ENCODE results near the gene TCF12. TPM values are rescaled to one million over a fixed set of nuclear protein-coding genes. Genes with fewer than 3 reads are reported as not detected.

Gene TCF12
- total RNA-seq, 1 donor from 2014 or later = 149 TPM

DNA sequence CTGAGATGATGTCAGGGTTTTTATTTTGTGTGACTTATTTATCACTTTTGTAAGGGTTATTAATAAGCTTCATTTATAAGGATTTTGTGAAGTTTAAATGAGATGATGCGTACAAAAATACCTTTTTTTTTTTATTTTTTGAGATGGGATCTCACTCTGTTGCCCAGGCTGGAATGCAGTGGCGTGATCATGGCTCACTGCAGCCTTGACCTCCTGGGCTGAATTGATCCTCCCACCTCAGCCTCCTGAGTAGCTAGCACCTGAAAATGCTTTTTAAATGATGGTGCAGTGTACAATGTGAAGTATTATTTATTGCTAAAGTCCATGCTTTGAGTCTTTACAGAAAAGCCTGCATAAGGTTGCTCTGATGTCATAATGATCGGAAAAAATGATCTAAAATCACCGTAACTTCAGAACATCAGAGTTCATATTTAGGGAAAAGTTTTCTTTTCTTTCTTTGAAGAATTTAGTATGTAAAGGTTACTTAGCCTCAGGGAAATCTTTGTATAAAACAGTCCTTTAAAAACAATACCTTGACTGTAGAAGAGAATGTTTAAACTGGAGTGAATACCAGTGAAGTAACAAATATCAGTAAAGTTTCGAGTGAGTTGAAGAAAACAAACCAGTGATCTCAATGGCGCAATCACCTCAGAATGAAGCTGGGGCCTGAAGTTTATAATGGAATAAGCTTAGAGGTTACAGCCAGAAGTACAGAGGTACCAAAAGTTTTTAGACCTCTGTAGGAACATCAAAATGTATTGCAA is 29.7 kb downstream of the TCF12 start:
- Histone ChIP-seq H3K9ac (no peak overlapping the region), H3K27ac (no peak overlapping the region), H3K36me3 (peaks cover 10% of the 10 kb centered on the region), H3K79me2 (ENCODE audit: low read depth) (peaks cover 100% of the 10 kb centered on the region), H3K4me1 (no peaks in the 10 kb centered on the region), H3F3A (ENCODE audit: low read depth) (peaks cover 7% of the 10 kb centered on the region), H3K4me2 (no peak overlapping the region), H2AFZ (replicated peaks) (no peak overlapping the region), H3K4me3 (no peak overlapping the region), H3K9me3 (ENCODE audit: low read depth) (peaks cover 3% of the 10 kb centered on the region), H3K27me3 (no peaks in the 10 kb centered on the region), H4K20me1 (ENCODE audit: low read depth) (peaks cover 38% of the 10 kb centered on the region)
- Mint-ChIP-seq H3K4me3 (no peak overlapping the region), H3K36me3 (peaks cover 65% of the 10 kb centered on the region), H3K27ac (no peak overlapping the region), H3K27me3 (ENCODE audit: insufficient read depth, low read depth) (no peaks in the 10 kb centered on the region), H3K4me1 (peaks cover 3% of the 10 kb centered on the region), H3K9me3 (peaks cover 52% of the 10 kb centered on the region)
- TF ChIP-seq, protein P1, sequence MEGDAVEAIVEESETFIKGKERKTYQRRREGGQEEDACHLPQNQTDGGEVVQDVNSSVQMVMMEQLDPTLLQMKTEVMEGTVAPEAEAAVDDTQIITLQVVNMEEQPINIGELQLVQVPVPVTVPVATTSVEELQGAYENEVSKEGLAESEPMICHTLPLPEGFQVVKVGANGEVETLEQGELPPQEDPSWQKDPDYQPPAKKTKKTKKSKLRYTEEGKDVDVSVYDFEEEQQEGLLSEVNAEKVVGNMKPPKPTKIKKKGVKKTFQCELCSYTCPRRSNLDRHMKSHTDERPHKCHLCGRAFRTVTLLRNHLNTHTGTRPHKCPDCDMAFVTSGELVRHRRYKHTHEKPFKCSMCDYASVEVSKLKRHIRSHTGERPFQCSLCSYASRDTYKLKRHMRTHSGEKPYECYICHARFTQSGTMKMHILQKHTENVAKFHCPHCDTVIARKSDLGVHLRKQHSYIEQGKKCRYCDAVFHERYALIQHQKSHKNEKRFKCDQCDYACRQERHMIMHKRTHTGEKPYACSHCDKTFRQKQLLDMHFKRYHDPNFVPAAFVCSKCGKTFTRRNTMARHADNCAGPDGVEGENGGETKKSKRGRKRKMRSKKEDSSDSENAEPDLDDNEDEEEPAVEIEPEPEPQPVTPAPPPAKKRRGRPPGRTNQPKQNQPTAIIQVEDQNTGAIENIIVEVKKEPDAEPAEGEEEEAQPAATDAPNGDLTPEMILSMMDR (IDR thresholded peaks at IDR 0.05) = no peak
- TF ChIP-seq EZH2phosphoT487 (IDR thresholded peaks at IDR 0.05) = no peak
- no peak for TF ChIP-seq EZH2 (IDR thresholded peaks at IDR 0.05)
- DNase-seq (ENCODE audit: low spot score) = no peak

GRCh38 chr15:56948764-56949101 is 30.3 kb downstream of the TCF12 start:
- H3K4me3 Mint-ChIP-seq = no peak overlapping the region
- Histone ChIP-seq H4K20me1 (ENCODE audit: low read depth) (peaks cover 33% of the 10 kb centered on the region), H3K27me3 (no peaks in the 10 kb centered on the region), H3K4me1 (no peaks in the 10 kb centered on the region), H3K36me3 (peaks cover 15% of the 10 kb centered on the region), H3K4me2 (no peak overlapping the region), H3K4me3 (no peak overlapping the region), H3K79me2 (ENCODE audit: low read depth) (peaks cover 100% of the 10 kb centered on the region), H3K27ac (no peak overlapping the region), H2AFZ (replicated peaks) (no peak overlapping the region), H3K9me3 (ENCODE audit: low read depth) (peaks cover 5% of the 10 kb centered on the region), H3F3A (ENCODE audit: low read depth) (peaks cover 7% of the 10 kb centered on the region), H3K9ac (no peak overlapping the region)
- TF ChIP-seq, protein P1 (IDR thresholded peaks at IDR 0.05) = no peak
- no peak for TF ChIP-seq EZH2phosphoT487 (IDR thresholded peaks at IDR 0.05)
- TF ChIP-seq EZH2 (IDR thresholded peaks at IDR 0.05) = no peak
- no peak overlapping the region for H3K27ac Mint-ChIP-seq
- peaks cover 67% of the 10 kb centered on the region for H3K36me3 Mint-ChIP-seq
- H3K4me1 Mint-ChIP-seq = peaks cover 3% of the 10 kb centered on the region
- peaks cover 55% of the 10 kb centered on the region for H3K9me3 Mint-ChIP-seq
- no peak for DNase-seq (ENCODE audit: low spot score)
- no peaks in the 10 kb centered on the region for H3K27me3 Mint-ChIP-seq (ENCODE audit: insufficient read depth, low read depth)

GRCh38 chr15:56950979-56951378 is 32.5 kb downstream of the TCF12 start:
- Histone ChIP-seq H3K27ac (no peak overlapping the region), H3F3A (ENCODE audit: low read depth) (peaks cover 9% of the 10 kb centered on the region), H3K4me2 (no peak overlapping the region), H3K4me1 (no peaks in the 10 kb centered on the region), H3K4me3 (no peak overlapping the region), H3K9ac (no peak overlapping the region), H3K79me2 (ENCODE audit: low read depth) (peaks cover 100% of the 10 kb centered on the region), H2AFZ (replicated peaks) (no peak overlapping the region), H3K27me3 (no peaks in the 10 kb centered on the region), H4K20me1 (ENCODE audit: low read depth) (peaks cover 33% of the 10 kb centered on the region), H3K36me3 (peaks cover 19% of the 10 kb centered on the region), H3K9me3 (ENCODE audit: low read depth) (peaks cover 5% of the 10 kb centered on the region)
- Mint-ChIP-seq H3K4me3 (no peak overlapping the region), H3K27me3 (ENCODE audit: insufficient read depth, low read depth) (no peaks in the 10 kb centered on the region), H3K9me3 (peaks cover 53% of the 10 kb centered on the region), H3K36me3 (peaks cover 59% of the 10 kb centered on the region), H3K27ac (no peak overlapping the region), H3K4me1 (peaks cover 3% of the 10 kb centered on the region)
- TF ChIP-seq EZH2phosphoT487 (IDR thresholded peaks at IDR 0.05) (no peak), EZH2 (IDR thresholded peaks at IDR 0.05) (no peak)
- TF ChIP-seq, protein P1 (IDR thresholded peaks at IDR 0.05) = no peak
- no peak for DNase-seq (ENCODE audit: low spot score)
